Hepatocyte (in vitro differentiated cells): ENCODE results near the gene TMEM245. TPM values are rescaled to one million over a fixed set of nuclear protein-coding genes. Genes with fewer than 3 reads are reported as not detected.

Source experiments
- DNase-seq: peaks from one replicate; pipeline ENCODE4 v3.0.0-alpha.2; 2016; ENCODE audit warnings: low spot score
- H2AFZ ChIP-seq: fragments of 200-600 bp; sonication (generic); 2 replicates; pipeline ENCODE4 v1.6.0; 2016; ENCODE audit warnings: antibody characterized with exemption, mild to moderate bottlenecking
- H3K27ac ChIP-seq: fragments of 200-600 bp; sonication (generic); 2 replicates; pipeline ENCODE4 v1.5.1; 2016; ENCODE audit warnings: mild to moderate bottlenecking
- H3K27me3 ChIP-seq: fragments of 200-600 bp; sonication (generic); 2 replicates; pipeline ENCODE4 v1.6.1; 2016
- H3K36me3 ChIP-seq: fragments of 200-600 bp; sonication (generic); replicated peaks from 2 replicates; pipeline ENCODE4 v1.5.1; 2016; ENCODE audit warnings: low read depth; ENCODE audit not compliant: insufficient read depth
- H3K4me1 ChIP-seq: fragments of 200-600 bp; sonication (generic); 2 replicates; pipeline ENCODE4 v1.5.1; 2016; ENCODE audit warnings: mild to moderate bottlenecking, moderate library complexity; ENCODE audit not compliant: insufficient read depth
- H3K4me2 ChIP-seq: fragments of 200-600 bp; sonication (generic); 2 replicates; pipeline ENCODE4 v1.6.0; 2016
- H3K4me3 ChIP-seq: fragments of 200-600 bp; sonication (generic); 2 replicates; pipeline ENCODE4 v1.5.1; 2016; ENCODE audit warnings: mild to moderate bottlenecking
- H3K79me2 ChIP-seq: fragments of 200-600 bp; sonication (generic); 2 replicates; pipeline ENCODE4 v1.6.0; 2017; ENCODE audit warnings: mild to moderate bottlenecking
- H3K9me2 ChIP-seq: fragments of 200-600 bp; sonication (generic); replicated peaks from 2 replicates; pipeline ENCODE4 v1.6.0; 2017; ENCODE audit warnings: mild to moderate bottlenecking; ENCODE audit not compliant: insufficient read depth
- H3K9me3 ChIP-seq: fragments of 200-600 bp; sonication (generic); 2 replicates; pipeline ENCODE4 v1.5.1; 2016; ENCODE audit warnings: low read depth, mild to moderate bottlenecking
- H4K20me1 ChIP-seq: fragments of 200-600 bp; sonication (generic); 2 replicates; pipeline ENCODE4 v1.6.0; 2016; ENCODE audit warnings: mild to moderate bottlenecking; ENCODE audit not compliant: insufficient read depth, poor library complexity, severe bottlenecking
- CTCF ChIP-seq: fragments of 200-600 bp; sonication (generic); IDR thresholded peaks from 2 replicates; pipeline ENCODE4 v1.5.1; 2016; ENCODE audit warnings: antibody characterized with exemption, mild to moderate bottlenecking; ENCODE audit not compliant: poor library complexity
- EZH2 ChIP-seq: fragments of 200-600 bp; sonication (generic); IDR thresholded peaks from 2 replicates; pipeline ENCODE4 v1.6.1; 2016; ENCODE audit warnings: antibody characterized with exemption, mild to moderate bottlenecking, borderline replicate concordance
- EZH2phosphoT487 ChIP-seq: fragments of 200-600 bp; sonication (generic); IDR thresholded peaks from one replicate; pipeline ENCODE4 v1.6.1; 2018; ENCODE audit warnings: antibody characterized with exemption, mild to moderate bottlenecking, low read depth, moderate library complexity; ENCODE audit not compliant: unreplicated experiment, severe bottlenecking
- WGBS: methylation state at CpG from one replicate; pipeline ENCODE4 v1.1.6; 2016; ENCODE audit warnings: low lambda C conversion rate; ENCODE audit errors: missing lambda C conversion rate; 5-methylcytosine and 5-hydroxymethylcytosine counted together
- polyA plus RNA-seq: library from polyadenylated mRNA; unstranded; fragments of >200 nt; fragmentation: Nextera tagmentation; extraction: Ambion mirVana; gene quantifications from 2 replicates; pipeline ENCODE4 v1.2.1, GENCODE V29; 2016
- total RNA-seq: library from RNA; depleted of rRNA; stranded (reverse); fragments of >200 nt; gene quantifications from 2 replicates; pipeline ENCODE4 v1.2.3, GENCODE V29; 2014

Gene TMEM245
- total and polyA plus RNA-seq, 2 experiments from 2014 or later = 63.5 to 122 TPM

GRCh38 chr9:109141375-109141774 lies 21.6 kb upstream of the TMEM245 start:
- no peaks in the 10 kb centered on the region for H3K79me2 ChIP-seq
- no peak overlapping the region for H2AFZ ChIP-seq
- no peak overlapping the region for H3K4me2 ChIP-seq
- H3K4me3 ChIP-seq = no peak overlapping the region
- no peaks in the 10 kb centered on the region for H3K4me1 ChIP-seq
- no peak for DNase-seq
- H3K36me3 ChIP-seq = no peaks in the 10 kb centered on the region
- H4K20me1 ChIP-seq = no peaks in the 10 kb centered on the region
- WGBS = 91% methylated on average over 5 of the region's 5 CpGs
- no peaks in the 10 kb centered on the region for H3K27me3 ChIP-seq
- H3K9me2 ChIP-seq = no peaks in the 10 kb centered on the region
- TF ChIP-seq CTCF (no peak), EZH2 (no peak), EZH2phosphoT487 (no peak)
- H3K27ac ChIP-seq = no peak overlapping the region
- H3K9me3 ChIP-seq = no peaks in the 10 kb centered on the region

GRCh38 chr9:109139851-109140250 lies 20.1 kb upstream of the TMEM245 start:
- no peaks in the 10 kb centered on the region for H3K4me1 ChIP-seq
- H4K20me1 ChIP-seq = no peaks in the 10 kb centered on the region
- H3K9me3 ChIP-seq = no peaks in the 10 kb centered on the region
- H3K9me2 ChIP-seq = no peaks in the 10 kb centered on the region
- H3K4me2 ChIP-seq = no peak overlapping the region
- WGBS = 100% methylated on average over 1 of the region's 1 CpG
- TF ChIP-seq EZH2 (no peak), EZH2phosphoT487 (no peak), CTCF (no peak)
- H3K36me3 ChIP-seq = no peaks in the 10 kb centered on the region
- no peaks in the 10 kb centered on the region for H3K79me2 ChIP-seq
- no peak overlapping the region for H3K4me3 ChIP-seq
- no peak overlapping the region for H2AFZ ChIP-seq
- no peak overlapping the region for H3K27ac ChIP-seq
- no peaks in the 10 kb centered on the region for H3K27me3 ChIP-seq
- no peak for DNase-seq

- H3K4me3 ChIP-seq = no peak overlapping the region
- no peaks in the 10 kb centered on the region for H3K27me3 ChIP-seq
- no peaks in the 10 kb centered on the region for H4K20me1 ChIP-seq
- WGBS = 91% methylated on average over 2 of the region's 2 CpGs
- no peak overlapping the region for H3K4me2 ChIP-seq
- TF ChIP-seq CTCF = no peak
- TF ChIP-seq EZH2phosphoT487 = no peak
- no peak for TF ChIP-seq EZH2
- no peaks in the 10 kb centered on the region for H3K36me3 ChIP-seq
- no peak for DNase-seq
- H2AFZ ChIP-seq = no peak overlapping the region
- no peaks in the 10 kb centered on the region for H3K9me3 ChIP-seq
- H3K4me1 ChIP-seq = no peaks in the 10 kb centered on the region
- H3K27ac ChIP-seq = no peak overlapping the region
- H3K79me2 ChIP-seq = no peaks in the 10 kb centered on the region
- H3K9me2 ChIP-seq = no peaks in the 10 kb centered on the region
Measured at GRCh38 chr9:109138421-109138820, 18.7 kb upstream of the TMEM245 start.

GRCh38 chr9:109134167-109134578 lies 14.4 kb upstream of the TMEM245 start:
- Histone ChIP-seq H3K4me1 (peaks cover 6% of the 10 kb centered on the region), H4K20me1 (no peaks in the 10 kb centered on the region), H3K4me2 (no peak overlapping the region), H3K9me2 (no peaks in the 10 kb centered on the region), H3K27me3 (no peaks in the 10 kb centered on the region), H3K27ac (no peak overlapping the region), H3K36me3 (no peaks in the 10 kb centered on the region), H2AFZ (no peak overlapping the region), H3K79me2 (no peaks in the 10 kb centered on the region), H3K4me3 (no peak overlapping the region), H3K9me3 (no peaks in the 10 kb centered on the region)
- DNase-seq = no peak
- WGBS = 97% methylated on average over 1 of the region's 1 CpG
- TF ChIP-seq EZH2phosphoT487 (no peak), CTCF (no peak), EZH2 (no peak)
